ENCODE results near the gene RXFP3.

Gene RXFP3

GRCh38 chr5:33925278-33925677 lies 10.9 kb upstream of the RXFP3 start:
- in situ Hi-C loops (cut with MboI; ENCODE audit: low pct_unique_long_range_greater_than_20kb, low sequenced_read_pairs, unreplicated experiment): no loop called here
- TF ChIP-seq, protein P1, sequence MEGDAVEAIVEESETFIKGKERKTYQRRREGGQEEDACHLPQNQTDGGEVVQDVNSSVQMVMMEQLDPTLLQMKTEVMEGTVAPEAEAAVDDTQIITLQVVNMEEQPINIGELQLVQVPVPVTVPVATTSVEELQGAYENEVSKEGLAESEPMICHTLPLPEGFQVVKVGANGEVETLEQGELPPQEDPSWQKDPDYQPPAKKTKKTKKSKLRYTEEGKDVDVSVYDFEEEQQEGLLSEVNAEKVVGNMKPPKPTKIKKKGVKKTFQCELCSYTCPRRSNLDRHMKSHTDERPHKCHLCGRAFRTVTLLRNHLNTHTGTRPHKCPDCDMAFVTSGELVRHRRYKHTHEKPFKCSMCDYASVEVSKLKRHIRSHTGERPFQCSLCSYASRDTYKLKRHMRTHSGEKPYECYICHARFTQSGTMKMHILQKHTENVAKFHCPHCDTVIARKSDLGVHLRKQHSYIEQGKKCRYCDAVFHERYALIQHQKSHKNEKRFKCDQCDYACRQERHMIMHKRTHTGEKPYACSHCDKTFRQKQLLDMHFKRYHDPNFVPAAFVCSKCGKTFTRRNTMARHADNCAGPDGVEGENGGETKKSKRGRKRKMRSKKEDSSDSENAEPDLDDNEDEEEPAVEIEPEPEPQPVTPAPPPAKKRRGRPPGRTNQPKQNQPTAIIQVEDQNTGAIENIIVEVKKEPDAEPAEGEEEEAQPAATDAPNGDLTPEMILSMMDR (IDR thresholded peaks at IDR 0.05; ENCODE audit: extremely low read depth, insufficient read depth, missing control alignments): no peak
- no peak for DNase-seq (ENCODE audit: low spot score)

- TF ChIP-seq, protein P1 (IDR thresholded peaks at IDR 0.05; ENCODE audit: extremely low read depth, insufficient read depth, missing control alignments): no peak
- no peak for DNase-seq (ENCODE audit: low spot score)
- in situ Hi-C loops (cut with MboI; ENCODE audit: low pct_unique_long_range_greater_than_20kb, low sequenced_read_pairs, unreplicated experiment): no loop called here
Observed at GRCh38 chr5:33927685-33928084, 8.5 kb upstream of the RXFP3 start.

DNA sequence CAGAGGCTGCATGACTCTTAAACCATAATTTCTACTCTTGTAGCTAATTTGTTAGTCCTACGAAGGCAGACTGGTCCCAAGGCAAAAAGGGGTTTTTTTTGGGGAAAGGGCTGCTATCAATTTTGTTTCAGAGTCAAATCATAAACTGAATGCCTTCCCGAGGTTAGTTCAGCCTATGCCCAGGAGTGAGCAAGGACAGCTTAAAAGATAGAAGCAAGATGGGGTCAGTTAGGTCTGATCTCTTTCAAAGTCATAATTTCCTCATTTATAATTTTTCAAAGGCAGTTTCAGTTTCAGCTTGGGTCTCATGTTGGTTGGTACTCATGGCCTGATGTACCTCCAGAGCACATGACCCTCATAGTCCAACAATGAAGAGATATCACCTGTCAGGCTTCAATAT lies 7.9 kb upstream of the RXFP3 start:
- in situ Hi-C loops (cut with MboI; ENCODE audit: low pct_unique_long_range_greater_than_20kb, low sequenced_read_pairs, unreplicated experiment): no loop called here

GRCh38 chr5:33929925-33930690 lies 6.1 kb upstream of the RXFP3 start:
- in situ Hi-C loops (cut with MboI; ENCODE audit: low pct_unique_long_range_greater_than_20kb, low sequenced_read_pairs, unreplicated experiment): no loop called here
- TF ChIP-seq, protein P1 (IDR thresholded peaks at IDR 0.05; ENCODE audit: extremely low read depth, insufficient read depth, missing control alignments): no peak
- DNase-seq (ENCODE audit: low spot score): no peak

More for the DNA sequence above, 7.9 kb upstream of the RXFP3 start:
- DNase-seq (ENCODE audit: low spot score): no peak
- TF ChIP-seq, protein P1 (IDR thresholded peaks at IDR 0.05; ENCODE audit: extremely low read depth, insufficient read depth, missing control alignments): no peak

DNA sequence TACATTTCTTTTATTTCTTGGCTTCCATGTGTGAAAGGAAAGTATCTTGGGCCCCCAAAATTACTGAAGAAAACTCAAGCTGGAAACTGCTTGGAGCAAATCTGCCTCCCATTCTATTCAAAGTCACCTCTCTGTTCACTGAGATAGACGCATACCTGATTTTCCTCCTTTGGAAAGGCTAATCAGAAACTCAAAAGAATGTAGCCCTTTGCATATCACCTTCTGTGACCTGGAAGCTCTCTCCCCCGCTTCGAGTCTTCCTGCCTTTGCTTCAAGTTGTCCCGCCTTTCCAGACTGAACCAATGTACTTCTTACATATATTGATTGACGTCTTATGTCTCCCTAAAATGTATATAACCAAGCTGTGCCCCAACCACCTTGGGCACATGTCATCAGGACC lies 5.0 kb upstream of the RXFP3 start:
- TF ChIP-seq, protein P1 (IDR thresholded peaks at IDR 0.05; ENCODE audit: extremely low read depth, insufficient read depth, missing control alignments): no peak
- in situ Hi-C loops (cut with MboI; ENCODE audit: low pct_unique_long_range_greater_than_20kb, low sequenced_read_pairs, unreplicated experiment): no loop called here
- DNase-seq (ENCODE audit: low spot score): no peak

- TF ChIP-seq, protein P1 (IDR thresholded peaks at IDR 0.05; ENCODE audit: extremely low read depth, insufficient read depth, missing control alignments): no peak
- in situ Hi-C loops (cut with MboI; ENCODE audit: low pct_unique_long_range_greater_than_20kb, low sequenced_read_pairs, unreplicated experiment): no loop called here
- peak; percentile 65 for DNase-seq (ENCODE audit: low spot score)
Observed at GRCh38 chr5:33933723-33934169, 2.4 kb upstream of the RXFP3 start.
